Measurements from ENCODE around the gene PYCR2.
"Not testable (repeated sequence)": the region's sequence is repeated elsewhere in the genome, so short reads cannot be mapped to it uniquely, and the experiment has no call there.

Gene PYCR2

DNA sequence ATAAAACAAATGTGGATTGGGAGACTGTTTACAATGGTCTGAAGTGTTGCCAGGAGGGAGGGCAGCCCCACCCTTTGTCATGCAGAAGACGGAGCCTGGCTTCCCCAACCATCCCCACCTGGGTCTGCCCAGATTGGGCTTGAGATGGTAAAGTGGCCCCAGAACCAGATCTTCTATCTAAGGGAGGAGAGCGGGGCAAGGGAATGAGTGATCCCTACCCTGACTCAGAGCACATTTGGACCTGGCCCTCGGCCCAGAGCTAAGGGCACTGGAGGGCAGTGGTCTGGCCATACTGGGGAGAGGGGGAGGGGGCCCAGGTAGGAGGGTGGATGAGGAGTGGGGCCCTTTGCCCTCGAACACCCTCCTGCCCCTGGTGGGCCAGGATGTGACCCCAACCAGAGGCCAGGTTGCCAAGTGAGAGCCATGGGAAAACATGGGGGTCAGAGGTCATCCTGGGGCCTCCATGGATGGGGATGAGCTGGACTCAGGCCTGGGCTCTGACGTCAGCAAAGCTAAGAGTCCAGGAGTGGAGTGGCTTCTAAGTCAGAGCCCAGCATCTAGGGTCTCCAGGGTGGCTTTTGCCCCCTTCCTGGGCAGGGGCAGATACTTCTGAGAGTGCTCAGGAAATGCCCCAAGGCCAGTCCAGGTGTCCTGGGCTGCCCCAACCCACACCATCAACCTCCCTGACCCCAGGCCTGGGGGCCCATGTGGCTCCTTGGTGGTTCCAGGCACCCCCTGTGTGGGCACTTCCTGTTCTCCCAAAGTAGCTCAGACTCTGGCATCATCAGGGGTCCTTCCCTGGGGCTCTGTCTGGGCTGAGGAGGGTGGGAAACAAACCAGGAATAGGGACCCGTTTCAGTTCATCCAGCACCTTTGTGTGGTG, 33.5 kb downstream of the PYCR2 start:
- DNase-seq (ENCODE audit: low read depth in 2 of 2) = no peak

DNA sequence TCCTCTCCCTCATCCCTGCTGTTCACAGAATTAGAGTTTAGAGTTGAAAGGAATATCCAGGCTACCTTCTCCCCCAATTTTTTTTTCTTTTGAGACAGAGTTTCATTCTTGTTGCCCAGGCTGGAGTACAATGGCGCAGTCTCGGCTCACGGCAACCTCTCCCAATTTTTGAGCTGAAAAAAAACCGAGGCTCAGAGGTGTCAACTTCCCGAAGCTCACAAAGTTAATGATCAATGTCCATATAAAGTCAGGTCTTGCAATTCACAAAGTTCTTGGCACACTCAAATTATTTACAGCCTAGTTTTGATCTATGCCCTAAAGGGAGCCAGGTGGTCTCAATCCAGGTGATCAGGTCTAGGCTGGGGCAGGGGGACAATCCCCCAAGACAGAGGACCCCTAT, 34.3 kb downstream of the PYCR2 start:
- no peak for DNase-seq (ENCODE audit: low read depth in 2 of 2)

DNA sequence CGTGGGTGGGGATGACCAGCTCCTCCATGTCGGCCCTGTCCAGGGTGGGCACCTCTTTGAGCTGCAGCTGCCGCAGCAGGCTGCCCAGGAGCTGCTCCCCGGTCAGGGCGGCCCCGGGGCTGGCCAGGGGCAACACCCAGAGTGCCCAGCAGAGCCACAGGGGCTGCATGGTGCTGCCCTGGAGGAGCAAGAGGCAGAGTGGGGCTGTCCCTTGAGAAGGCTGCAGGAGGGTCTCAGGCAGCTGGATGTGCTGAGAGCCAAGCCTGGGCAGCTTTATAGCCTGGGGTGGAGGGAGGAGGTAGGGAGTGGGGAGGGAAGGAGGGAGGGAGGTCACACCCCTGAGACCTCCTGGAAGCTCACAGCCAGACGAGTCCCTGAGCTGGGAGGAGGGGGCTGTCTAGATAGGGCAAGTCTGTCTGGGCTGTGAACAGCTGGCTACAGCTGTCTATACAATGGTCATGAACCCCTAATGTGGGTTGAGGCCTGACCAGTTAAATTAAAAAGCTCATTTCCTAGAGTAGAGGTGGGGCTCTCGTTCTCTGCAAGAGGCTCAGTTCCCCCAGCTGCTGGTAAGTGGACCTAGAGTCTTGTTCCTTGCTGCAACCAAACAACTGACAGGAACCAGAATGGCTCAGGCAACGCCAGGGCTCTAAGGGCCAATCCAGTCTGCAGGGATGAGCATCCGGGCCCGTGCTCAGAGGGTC, 35.0 kb downstream of the PYCR2 start, which contains the start of gene LEFTY1:
TSS of gene LEFTY1 (minus strand) at position 249 of the 704 bp plus-strand sequence. CDS start at position 169, 80 bp downstream.
- no peak for DNase-seq (ENCODE audit: low read depth in 2 of 2)

DNA sequence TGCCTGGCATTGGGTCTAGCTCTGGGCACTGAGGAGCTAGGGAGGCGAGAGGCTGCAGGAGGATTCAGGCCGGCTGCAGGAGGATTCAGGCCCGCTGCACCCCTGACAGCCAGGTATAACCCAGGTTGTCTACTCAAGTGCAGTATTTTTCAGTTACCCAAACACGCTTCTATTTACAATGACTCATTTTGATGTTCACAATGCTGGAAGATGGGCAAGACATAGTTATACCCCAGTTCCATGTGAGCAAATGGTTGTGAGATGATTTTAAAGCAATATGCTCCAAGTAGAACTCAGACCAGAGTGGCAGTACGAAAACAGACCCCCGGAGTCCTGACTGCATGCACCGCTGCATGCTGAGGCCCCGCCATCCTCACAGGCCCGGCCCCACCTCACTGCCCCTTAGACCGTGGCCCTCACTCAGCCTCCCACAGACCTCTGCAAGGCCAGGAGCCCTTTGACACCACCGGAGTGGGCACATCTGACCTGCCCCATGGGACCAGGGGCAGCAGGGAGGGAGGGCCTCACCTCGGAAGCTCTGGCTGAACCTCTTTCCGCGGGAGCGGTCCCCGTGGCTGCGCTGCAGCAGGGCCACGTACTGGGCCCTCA, 35.7 kb downstream of the PYCR2 start:
- DNase-seq (ENCODE audit: low read depth in 2 of 2) = no peak

DNA sequence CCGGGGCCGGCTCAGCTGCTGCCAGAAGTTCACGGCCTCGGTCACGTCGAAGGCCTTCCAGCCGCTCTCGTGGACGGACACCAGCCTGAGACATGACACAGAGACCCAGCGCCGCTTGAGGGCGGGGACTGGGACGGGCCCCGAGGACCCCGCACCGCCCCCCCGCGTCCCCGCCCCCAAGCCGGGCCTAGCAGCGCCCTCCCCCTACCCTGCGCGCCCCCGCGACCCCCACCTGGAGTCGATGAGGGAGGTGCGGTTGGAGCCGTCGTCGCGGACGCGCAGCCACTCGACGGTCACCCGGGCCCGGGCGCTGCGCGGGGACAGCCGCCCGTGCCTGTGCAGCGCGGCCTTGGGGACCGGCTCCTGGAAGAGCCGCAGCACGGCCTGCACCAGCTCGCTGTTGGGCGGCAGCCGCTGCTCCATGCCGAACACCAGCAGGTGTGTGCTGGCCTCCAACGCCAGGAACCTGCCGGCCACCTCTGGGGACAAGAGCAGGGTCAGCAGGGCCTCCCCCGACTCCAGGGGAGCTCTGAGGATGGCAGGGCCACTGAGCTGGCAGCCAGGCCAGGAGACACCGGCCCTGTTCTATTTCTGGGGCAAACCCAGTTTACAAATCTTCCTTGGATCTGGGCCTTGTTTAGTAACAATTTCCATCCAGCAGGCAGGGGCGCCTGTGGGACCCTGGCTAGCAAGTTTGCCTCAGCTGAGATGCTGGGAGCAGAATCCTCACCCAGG, 36.3 kb downstream of the PYCR2 start:
- not testable (repeated sequence) for DNase-seq (ENCODE audit: low read depth in 2 of 2)

DNA sequence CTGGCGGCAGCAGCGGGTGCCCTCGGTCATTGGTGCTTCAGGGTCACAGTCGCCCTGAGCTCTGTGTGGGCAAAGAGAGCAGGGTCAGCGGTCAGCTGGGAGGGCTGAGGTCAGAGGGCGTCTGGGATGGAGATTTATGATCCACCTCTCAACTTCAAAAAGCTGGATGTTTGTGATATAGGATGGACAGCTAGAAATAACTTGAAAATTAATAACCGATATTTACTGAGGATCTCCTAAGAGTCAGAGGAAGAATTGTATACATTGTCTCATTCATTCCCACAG, 37.1 kb downstream of the PYCR2 start:
- DNase-seq (ENCODE audit: low read depth in 2 of 2) = no peak

DNA sequence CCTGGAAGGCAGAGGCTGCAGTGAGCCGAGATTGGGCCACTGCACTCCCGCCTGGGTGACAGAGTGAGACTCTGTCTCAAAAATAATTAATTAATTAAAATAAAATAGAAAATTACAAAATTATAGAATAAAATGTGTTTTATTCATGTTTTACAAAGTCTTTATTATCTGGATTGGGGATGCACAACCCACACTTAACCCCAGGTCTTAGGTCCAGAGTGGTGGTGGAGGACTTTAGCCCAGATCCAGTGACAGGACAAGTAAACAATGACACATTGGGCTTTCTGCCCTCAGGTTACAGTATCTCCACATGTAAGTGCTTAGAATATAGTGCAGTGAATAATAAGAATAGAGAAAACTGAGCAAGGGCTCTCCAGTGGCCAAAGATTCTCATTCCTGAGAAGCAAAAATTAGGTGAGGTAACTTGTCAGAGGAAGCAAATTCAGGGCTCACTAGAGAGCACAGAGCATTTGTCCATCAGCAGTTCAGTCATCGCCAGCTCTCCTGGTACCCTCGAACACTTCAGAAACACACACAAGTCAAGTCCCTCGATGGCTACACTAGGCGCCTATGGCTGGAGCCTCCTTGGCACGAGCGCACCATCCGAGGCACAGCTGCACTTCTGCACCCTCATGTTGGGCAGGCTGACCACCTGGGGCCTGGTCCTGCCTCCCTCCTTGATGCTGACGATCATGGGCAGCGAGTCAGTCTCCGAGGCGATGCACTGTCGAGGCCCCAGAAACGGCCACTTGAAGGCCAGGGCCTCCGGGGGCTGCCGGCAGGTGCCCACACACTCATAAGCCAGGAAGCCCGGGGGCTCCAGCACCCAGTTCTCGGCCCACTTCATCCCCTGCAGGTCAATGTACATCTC, 37.7 kb downstream of the PYCR2 start:
- no peak for DNase-seq (ENCODE audit: low read depth in 2 of 2)

DNA sequence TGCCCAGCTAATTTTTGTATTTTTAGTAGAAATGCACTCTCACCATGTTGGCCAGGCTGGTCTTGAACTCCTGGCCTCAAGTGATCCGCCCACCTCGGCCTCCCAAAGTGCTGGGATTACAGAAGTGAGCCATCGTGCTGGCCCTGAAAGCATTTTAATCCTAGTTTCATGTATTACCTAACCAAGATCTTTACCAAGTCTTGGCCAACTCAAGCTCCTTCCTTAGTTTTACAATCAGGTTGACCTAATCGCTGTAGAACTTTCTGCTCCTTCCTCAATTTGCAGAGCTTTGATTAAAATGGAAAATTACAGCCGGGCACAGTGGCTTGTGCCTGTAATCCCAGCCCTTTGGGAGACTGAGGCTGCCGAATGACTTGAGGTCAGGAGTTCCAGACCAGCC, 38.7 kb downstream of the PYCR2 start:
- no peak for DNase-seq (ENCODE audit: low read depth in 2 of 2)

DNA sequence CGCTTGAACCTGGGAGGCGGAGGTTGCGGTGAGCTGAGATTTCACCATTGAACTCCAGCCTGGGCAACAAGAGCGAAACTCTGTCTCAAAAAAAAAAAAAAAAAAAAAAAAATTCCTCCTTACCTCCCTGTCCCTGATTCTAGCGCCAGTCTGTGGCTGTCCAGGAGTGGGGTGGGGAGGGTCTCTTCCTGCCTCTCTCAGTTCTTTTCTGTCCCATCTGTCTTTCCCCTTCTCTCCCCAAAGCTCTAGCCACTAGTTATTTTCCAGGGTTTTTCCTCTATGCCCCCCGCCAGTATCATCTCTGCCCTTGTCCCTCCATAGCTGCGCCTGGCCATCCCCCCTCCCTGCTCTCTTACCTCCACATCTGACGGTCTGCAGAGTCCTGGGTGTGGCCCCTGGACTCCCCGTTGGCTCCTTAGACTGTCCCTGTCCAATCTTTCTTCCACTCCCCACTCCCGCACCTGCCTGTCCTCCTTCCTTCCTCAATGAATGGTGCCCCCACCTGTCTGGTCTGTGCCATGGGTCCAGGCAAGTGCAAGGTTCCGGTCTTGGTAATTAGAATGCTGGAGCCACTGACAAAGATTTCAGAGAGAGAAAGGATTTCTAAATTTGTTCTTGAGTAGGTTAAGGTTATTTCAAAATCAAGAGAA, 40.3 kb downstream of the PYCR2 start:
- DNase-seq (ENCODE audit: low read depth in 2 of 2) = no peak

DNA sequence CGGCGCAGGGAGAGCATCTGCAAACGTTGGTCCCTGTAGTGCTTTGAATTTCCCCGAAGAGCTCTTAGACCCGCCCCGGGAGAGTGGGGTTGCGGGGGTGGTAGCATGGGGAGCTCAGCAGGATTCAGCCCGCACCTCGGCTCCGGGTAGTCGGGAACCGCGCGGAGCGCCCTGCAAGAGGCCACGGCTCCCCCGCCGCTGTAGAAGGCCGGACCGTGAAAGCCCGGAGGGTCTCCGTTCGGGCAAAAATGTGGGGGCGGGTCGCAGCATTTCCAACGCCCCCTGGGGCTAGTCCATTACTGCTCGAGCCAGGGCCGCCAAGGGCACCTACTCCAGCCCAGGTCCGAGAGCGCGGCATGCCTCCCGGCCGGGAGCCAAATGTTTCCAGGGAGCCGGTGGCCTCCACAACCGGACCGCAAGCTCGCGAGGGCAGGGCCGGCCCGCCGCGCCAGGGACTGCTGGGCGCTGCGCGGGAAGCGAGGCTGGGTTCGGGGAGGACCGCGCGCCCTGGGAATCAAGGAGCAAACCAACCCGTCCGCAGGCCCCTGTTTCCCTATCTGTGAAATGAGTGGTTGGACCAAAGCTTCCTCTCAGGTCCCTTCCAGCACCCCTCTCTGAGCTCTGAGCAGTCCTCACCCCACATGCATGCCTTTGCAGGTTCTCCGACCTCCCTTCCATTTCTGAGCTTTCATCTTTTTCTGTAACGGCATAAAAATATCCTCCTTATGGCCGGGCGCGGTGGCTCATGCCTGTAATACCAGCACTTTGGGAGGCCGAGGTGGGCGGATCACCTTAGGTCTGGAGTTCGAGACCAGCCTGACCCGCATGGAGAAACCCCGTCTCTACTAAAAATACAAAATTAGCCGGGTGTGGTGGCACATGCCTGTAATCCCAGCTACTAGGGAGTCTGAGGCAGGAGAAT, 41.1 kb downstream of the PYCR2 start:
- DNase-seq (ENCODE audit: low read depth in 2 of 2) = no peak

DNA sequence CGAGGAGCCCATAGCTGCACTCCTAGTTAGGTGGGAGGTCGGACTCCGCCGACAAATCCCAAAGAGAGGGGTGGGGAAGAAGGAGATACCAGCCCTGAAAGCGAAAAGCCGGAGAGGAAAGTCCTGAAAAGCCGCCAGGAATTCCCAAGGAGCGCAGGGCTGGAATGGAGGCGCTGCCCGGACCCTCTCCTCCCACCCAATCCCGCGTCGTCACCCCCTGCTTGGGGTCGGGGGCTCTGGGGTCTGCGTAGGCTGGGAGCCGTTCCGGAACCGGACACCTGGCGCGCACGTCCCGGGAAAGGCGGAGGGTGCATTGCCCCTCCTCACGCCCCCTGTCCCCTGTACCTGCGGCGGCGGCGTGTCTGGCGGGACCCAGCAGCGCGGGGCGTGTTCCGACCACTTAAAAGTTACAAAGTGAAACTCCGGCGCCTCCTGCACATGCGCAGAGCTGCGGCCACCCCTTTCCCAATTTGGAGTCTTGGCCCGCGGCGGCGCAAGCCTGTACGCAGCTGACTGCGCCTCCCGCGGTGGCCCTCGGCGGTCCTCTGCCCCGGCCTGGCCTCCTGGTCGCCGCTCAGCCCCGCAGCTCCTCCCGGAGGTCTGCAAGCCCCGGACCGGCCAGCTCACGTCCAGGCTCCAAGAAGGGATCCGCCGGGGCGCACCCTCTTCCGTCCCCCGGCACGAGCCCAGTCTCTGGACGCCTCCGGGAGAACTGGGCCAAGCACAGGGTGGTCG, 41.9 kb downstream of the PYCR2 start, which contains the start of gene TMEM63A:
TSS of gene TMEM63A (minus strand) at position 422 of the 735 bp plus-strand sequence. CDS start 4,800 bp downstream, outside the sequence.
- DNase-seq (ENCODE audit: low read depth in 2 of 2) = peak; percentile 80 to 84

DNA sequence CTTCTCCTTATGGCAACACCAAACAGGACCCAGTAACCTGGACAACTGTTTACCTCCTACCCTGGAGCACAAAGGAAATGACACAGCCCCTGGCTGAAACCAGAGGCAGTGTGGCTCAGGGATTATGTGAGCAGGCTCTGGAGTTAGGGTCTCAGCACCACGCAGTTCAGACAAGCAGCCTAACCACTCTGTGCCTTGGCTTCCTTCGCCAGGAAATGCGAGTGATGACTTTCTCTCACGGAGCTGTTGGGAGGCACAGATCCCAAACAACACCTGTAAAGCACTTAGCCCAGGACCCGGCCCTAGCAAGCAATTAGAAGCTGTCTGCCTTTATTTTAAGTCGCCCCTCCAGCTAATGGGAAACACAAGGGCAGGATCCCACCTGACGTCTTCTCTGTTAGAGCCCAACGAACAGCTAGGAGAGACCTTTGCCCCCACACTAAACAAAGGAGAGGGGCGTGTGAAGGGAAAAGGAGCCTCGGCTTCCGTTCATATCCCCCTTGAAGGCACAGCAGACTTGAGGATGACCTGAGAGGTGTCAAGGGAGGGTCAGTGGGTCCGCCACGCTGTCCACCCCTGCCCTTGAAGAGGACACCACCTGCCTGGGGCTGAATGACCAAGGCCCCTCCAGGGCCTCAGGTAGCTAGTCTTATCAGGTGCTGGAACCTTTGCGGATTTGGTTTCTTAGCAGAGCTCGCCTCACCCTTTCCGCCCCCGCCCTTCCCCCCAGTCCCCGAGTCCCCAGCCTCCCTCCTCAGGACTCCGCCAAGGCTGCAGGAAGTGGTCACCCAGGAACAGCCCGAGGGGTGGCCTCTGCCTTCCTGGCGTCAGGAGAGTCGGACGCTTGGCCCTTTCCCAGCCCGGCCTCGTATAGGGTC, 42.7 kb downstream of the PYCR2 start:
- no peak for DNase-seq (ENCODE audit: low read depth in 2 of 2)

DNA sequence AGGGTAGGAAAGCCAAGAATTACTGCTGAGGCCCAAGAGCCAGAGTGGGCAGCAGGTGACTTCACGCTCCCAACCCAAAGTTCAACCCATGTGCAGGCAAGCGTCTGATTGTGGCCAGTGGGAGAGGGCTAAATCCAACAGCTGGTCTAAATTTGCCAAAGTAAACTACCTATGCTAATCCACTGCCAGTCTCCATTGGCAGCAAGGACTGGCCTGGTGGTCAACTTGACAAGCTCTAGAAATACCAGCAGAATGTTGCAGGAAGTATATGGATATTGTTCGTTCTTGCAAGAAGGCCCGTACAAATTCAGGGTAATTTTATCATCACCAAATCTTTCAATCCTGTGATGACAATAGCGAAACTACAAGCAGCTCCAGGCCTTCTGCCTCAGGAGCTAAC, 43.4 kb downstream of the PYCR2 start:
- no peak for DNase-seq (ENCODE audit: low read depth in 2 of 2)

DNA sequence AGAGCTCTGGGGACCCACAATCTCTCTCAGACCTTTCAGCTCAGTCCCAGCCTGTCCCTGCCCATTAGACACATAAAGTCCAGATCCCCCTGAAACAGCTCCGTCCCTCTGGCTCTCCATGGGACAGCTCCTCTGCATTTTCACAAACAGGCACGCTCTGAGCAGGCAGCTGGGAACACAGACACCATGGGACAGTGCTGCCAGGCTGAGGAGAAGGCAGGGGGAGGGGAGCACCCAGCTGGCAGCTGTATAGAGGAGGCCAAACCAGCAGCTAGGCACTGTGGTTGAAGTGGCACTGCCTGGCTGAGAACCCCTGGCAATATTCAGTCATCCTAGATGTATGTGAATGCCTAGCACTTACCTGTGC, 43.8 kb downstream of the PYCR2 start:
- no peak for DNase-seq (ENCODE audit: low read depth in 2 of 2)

DNA sequence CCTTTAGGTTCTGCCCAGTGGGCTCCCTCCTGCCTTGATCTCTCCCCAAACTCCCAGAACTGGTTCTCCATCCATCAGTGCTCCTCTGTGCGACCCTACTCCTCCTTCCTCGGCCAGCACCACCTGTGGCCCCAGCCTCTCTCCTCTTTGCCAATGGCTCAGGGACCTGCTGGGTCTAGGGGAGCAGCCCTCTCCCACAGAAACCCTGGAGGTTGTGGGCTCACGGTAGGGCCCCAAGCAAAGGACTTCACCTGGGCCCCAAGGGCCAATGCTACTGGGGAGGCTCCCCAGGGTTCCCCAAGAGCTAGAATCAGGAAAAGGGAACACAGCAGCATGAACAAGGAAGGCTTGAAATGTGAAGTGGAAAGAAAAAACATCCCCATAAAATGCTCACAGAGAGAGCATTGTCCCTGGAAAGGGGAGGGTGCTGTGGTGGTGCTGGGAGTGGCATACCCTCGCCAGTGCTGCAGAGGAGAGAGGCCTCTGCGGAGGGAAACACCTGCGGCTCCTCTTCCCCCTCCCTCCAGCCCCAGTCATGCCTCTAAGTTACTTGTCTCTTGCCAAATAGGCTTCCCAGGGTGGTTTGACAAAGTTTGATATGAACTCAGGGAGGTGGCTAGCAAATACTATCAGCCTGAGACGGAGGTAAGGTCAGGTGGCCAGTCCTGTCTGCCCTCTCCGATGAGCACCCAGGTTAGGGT, 44.4 kb downstream of the PYCR2 start:
- no peak for DNase-seq (ENCODE audit: low read depth in 2 of 2)

DNA sequence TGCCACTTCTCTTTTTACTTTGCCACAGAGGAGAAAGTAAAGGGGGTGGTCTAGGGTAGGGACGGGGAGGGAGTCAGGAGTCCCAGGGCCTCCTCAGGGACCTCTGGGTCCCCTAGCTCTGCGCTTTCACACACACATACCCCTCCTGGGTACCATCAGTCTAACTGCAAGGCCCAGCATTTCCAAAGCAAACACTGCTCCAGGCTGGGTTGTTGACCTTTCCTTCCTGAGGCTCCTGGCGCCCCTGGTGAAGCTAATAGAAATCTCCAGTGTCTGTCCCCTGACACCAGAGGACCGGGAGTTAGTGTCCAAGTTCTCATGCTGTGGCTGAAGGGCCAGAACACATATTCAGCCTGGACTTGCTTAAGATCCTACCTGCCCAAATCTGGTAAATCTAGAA, 45.8 kb downstream of the PYCR2 start:
- no peak for DNase-seq (ENCODE audit: low read depth in 2 of 2)

DNA sequence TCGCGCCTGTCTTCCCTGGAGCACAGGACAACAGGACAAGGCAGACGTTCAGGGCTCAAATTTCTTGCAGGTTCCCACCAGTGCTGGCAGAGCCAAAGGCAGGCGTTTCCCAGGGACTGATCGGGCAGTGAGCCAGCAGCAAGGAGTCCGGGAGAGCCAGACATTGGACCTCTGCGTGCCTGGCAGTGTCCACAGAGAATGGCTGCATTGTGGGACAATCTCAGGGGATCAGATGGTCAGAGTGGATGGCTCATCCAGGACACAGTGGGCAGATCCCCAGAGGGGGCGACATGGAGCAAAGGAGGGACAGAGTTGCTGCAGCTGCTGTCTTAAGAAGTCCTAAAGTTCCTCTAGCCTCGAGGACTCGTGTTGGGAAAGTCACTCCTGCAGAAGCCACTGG, 46.5 kb downstream of the PYCR2 start:
- no peak for DNase-seq (ENCODE audit: low read depth in 2 of 2)
